WI38 (cell line): ENCODE data around the gene BASP1.

ENCODE experiments used
- H3K4me3 ChIP-seq: 2 replicates; pipeline ENCODE4 v1.5.1; 2011; ENCODE audit warnings: low read depth, mild to moderate bottlenecking, control low read depth, low read length
- CTCF ChIP-seq: IDR thresholded peaks from 2 replicates; pipeline ENCODE4 v1.5.1; 2012; ENCODE audit warnings: low read depth, mild to moderate bottlenecking, control low read depth, low read length

The BASP1 gene

DNA sequence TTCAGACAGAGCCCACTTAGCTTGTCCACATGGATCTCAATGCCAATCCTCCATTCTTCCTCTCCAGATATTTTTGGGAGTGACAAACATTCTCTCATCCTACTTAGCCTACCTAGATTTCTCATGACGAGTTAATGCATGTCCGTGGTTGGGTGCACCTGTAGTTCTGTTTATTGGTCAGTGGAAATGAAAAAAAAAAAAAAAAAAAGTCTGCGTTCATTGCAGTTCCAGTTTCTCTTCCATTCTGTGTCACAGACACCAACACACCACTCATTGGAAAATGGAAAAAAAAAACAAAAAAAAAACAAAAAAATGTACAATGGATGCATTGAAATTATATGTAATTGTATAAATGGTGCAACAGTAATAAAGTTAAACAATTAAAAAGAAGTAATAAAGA, 59.0 kb downstream of the BASP1 start:
- no peak for TF ChIP-seq CTCF
- H3K4me3 ChIP-seq = no peak overlapping the region

DNA sequence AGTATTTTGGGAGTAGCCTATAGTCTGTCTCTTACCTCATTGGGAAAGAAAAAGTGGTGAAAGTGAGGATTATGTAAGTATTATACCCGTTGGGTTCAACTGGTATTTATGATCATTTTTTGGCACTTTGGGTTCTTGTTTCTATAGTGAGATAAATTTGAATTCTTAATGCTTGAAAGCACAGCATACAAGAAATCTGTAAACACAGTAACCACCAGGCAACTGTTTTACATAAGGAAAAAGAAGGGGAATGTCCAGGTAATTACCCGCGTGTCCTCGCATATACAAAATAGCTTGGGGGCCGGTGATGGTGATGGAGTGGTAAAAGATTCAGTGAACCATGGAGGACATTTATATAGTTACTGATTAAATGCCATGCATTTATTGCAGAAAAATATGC, 60.5 kb downstream of the BASP1 start:
- no peak overlapping the region for H3K4me3 ChIP-seq
- no peak for TF ChIP-seq CTCF

- H3K4me3 ChIP-seq = no peak overlapping the region
Observed at GRCh38 chr5:17278931-17279330, 61.5 kb downstream of the BASP1 start.

GRCh38 chr5:17279487-17279886, 62.1 kb downstream of the BASP1 start:
- no peak for TF ChIP-seq CTCF
- H3K4me3 ChIP-seq = no peak overlapping the region

More at GRCh38 chr5:17278931-17279330, 61.5 kb downstream of the BASP1 start:
- TF ChIP-seq CTCF = no peak

DNA sequence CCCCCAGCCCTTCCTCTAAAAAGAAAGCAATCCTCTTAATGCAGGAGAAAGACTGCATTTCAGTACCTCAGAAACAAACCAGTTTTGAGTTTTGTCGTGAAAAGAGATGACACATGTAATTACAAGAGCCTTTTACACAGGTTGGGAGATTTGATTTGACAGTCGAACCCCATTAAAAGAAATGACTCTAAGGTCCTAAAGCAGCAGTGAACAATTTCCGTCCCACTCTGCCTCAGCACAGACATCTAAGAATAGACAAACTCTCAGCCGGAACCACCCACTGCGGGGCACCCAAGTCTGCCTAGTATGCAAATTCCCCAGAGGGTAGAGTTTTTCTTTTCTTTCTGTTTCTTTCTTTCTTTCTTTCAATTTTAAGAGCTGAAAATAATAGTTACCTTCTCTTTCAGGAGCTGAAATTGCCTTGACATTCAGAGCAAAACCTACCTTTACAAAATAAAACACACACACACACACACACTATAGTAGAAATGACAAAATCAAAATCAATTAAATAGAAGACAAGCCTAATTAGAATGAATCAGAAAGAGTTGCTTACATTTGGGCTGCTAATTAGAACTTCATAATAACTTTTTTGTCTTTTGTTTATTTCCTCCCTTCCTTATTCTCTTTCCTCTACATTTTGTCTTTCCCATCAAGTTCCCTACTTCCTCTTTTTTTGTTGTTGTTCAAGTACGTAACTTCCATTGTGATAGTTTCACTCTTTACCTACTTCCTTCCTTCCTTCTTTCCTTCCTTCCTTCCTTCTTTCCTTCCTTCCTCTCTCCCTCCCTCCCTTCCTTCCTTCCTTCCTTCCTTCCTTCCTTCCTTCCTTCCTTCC, 65.1 kb downstream of the BASP1 start:
- no peak overlapping the region for H3K4me3 ChIP-seq

GRCh38 chr5:17283121-17283415, 65.6 kb downstream of the BASP1 start:
- no peak overlapping the region for H3K4me3 ChIP-seq
- TF ChIP-seq CTCF = no peak

More for the DNA sequence above, 65.1 kb downstream of the BASP1 start:
- TF ChIP-seq CTCF = no peak

DNA sequence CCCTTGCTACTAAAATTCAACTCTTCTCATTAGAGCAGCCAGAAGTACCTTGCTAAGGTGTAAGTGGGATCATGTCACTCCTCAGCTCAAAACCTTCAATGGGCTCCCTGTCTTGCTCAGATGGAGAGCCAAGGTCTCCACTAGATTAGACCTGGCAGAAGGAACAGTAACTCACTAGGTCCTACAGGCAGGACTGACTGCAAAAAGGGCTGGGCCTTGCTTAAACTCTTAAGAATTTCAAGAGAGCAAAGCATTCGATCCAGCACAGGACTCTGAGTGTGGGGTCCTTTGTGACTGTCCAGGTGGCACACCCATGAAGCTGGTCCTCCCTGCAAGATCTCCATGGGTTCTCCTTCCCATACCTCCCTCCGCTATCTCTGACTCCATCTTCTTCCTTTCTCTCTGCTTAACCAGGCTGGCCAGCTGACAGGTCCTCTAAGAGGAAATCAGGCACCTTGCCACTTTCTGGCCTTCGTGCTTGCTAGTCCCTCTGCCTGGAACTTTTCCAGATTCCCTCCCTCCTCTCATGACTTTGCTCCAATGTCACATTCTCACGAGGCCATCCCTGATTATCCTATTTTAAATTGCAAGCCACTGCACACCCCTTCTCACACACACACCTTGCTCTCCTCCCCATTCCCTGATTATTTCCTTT, 70.2 kb downstream of the BASP1 start:
- no peak for TF ChIP-seq CTCF
- no peak overlapping the region for H3K4me3 ChIP-seq
